HG03571 (cell line): ENCODE measurements around the gene RABAC1.
A peak's percentile ranks its signal among the peaks of the same experiment; 100 is the strongest.
"Not testable (repeated sequence)": the region's sequence is repeated elsewhere in the genome, so short reads cannot be mapped to it uniquely, and the experiment has no call there.

ENCODE experiments used
- ATAC-seq: cut with Tn5 transposase; IDR thresholded peaks from one replicate; pipeline ENCODE4 v1.9.1; 2021; ENCODE audit not compliant: unreplicated experiment

RABAC1 gene, protein sequence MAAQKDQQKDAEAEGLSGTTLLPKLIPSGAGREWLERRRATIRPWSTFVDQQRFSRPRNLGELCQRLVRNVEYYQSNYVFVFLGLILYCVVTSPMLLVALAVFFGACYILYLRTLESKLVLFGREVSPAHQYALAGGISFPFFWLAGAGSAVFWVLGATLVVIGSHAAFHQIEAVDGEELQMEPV

DNA sequence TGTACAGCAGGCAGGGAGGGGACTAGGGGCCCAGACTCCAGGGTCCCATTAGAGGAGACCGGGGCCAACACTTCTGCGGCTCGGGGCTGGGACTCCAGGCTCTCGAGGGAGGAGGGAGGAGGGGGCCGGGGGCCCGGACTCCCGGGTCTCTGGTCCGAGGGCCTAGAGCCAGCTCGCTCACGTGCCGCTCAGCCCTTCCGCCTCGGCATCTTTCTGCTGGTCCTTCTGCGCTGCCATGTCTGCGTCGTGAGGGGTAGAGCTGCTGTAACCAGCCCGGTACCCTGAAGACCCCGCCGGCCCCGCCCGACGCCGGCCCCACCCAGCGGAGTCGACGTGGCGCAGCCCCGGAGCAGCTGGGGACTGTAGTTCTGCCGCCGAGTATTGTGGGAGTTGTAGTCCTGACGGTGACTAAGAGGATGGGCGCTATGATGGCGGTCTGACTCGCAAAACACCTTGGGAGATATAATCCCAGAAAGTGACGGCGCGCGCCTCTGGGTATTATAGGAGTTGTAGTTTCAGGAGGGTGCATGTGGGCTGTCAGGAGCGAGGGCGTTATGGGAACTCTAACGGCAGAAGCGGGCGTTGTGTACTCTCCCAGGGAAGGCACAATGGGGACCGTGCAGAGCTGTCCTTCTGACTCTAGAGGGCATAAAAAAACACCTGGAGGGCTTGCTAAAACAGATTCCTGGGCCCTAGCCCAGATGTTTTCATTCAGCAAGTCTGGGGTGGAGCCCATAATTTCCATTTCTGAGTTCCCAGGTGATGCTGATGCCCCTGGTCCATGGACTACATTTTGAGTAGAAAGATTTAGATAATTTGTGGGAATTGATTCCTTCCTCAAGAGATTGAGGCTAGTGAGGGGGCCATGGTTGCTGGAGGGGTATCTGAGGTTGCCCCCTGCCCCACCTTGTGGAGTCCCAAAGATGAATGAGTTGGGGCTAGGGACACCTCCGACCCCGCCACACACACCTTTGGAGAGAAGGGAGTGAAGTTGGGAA is at the start of gene RABAC1:
TSS of gene RABAC1 (minus strand) at position 266 of the 998 bp plus-strand sequence. CDS start at position 237, 29 bp downstream.
- peak; percentile 84 for ATAC-seq

DNA sequence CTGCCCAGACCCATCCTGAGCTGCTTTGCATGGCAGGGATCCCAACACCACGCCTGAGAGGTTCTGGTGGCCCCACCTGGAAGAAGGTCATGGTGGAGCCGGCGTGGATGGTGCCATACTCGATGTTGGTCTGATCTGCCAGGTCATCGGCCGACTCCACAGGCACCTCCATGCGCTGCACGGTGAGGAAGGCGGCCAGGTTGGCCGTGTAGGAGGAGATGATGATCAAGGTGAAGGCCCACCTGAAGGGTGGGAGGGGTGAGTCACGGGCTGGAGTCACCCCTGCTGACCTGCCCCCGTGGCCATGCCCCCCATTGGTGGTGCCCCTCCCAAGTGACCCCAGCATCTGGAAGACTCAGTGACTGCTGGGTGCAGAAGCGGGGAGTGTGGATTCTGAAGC is 47.4 kb upstream of the RABAC1 start:
- no peak for ATAC-seq

- ATAC-seq, result no peak
Observed at GRCh38 chr19:42005504-42005903, 46.4 kb upstream of the RABAC1 start.

GRCh38 chr19:42003506-42004294 is 44.6 kb upstream of the RABAC1 start:
- ATAC-seq, result no peak

GRCh38 chr19:41999878-42000208 is 40.7 kb upstream of the RABAC1 start:
- no peak for ATAC-seq

GRCh38 chr19:41999071-41999877 is 40.2 kb upstream of the RABAC1 start:
- ATAC-seq, result no peak

- no peak for ATAC-seq
Observed at GRCh38 chr19:41998246-41999020, 39.3 kb upstream of the RABAC1 start.

GRCh38 chr19:41997851-41998229 is 38.7 kb upstream of the RABAC1 start:
- no peak for ATAC-seq

DNA sequence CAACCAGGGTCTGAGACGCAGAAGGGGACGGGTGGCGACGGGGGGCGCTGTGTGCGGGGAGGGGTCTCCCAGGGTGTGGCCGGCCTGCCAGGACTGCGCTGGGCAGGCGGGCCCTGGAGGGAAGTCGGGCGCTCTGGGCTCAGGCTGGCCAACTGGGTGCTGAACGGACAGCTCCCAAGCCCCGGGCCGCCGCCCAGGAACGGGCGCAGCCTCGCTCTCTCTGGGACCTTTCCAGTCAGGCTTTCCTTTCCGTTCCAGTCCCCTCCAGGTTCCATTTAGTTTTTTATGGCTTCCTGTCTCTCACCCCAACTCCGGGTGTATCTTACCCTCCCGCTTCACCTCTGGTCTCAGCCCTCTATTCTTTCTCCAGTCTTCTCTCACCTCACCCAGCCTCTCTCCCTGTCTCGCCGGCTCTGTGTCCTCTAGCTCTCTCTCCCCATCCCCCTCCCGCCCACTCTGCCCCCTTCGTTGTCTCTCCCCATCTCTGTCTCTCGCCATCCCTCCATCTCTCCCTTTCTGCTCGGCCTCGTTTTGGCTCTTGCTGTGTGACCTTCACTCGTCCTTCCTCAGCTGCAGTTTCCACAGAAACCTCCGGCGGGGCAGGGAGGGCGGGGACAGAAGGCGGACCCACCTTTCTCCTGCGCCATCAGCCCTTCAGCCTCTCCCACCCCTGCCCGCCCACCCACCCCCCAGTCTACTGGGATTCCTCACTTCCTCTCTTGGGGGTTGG is 38.2 kb upstream of the RABAC1 start:
- ATAC-seq, result no peak

DNA sequence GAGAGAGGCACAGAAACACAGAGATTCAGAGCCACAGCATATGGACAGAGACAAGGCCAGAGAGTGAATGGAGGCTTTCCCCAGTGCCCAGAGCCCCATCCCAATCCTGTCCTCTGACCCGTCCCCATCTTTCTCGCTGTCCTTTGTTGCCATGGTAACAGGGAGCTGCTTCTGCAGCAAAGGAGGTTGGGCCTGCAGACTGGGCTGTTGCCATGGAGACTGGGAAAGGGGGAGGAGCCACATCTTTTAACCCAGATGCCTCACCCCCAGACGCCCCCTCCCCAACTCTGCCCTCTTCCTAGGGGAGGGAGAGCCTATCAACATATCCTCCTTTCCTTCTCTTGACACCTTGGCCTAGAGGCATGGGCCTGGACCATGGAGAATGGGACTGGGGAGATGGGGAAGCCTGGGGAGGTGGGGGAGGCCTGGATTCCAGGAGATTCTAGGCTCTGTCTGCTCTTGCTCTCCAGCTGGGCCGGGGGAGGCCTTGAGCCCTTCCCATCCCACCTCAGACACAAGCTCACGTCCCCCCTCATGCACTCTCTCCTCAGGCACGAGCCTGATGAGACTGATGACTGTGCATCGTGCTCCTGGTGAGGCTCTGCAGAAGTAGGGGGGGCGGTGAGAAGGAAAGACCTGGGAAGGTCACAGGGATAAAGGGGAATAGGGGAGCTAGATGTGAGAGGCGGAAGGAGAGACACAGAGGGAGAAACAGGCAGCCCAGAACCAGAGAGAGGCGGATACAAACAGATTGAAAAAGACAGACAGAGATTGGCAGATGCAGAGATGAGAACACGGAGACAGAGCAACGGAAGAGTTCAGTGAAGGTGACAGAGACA is 37.1 kb upstream of the RABAC1 start:
- no peak for ATAC-seq

DNA sequence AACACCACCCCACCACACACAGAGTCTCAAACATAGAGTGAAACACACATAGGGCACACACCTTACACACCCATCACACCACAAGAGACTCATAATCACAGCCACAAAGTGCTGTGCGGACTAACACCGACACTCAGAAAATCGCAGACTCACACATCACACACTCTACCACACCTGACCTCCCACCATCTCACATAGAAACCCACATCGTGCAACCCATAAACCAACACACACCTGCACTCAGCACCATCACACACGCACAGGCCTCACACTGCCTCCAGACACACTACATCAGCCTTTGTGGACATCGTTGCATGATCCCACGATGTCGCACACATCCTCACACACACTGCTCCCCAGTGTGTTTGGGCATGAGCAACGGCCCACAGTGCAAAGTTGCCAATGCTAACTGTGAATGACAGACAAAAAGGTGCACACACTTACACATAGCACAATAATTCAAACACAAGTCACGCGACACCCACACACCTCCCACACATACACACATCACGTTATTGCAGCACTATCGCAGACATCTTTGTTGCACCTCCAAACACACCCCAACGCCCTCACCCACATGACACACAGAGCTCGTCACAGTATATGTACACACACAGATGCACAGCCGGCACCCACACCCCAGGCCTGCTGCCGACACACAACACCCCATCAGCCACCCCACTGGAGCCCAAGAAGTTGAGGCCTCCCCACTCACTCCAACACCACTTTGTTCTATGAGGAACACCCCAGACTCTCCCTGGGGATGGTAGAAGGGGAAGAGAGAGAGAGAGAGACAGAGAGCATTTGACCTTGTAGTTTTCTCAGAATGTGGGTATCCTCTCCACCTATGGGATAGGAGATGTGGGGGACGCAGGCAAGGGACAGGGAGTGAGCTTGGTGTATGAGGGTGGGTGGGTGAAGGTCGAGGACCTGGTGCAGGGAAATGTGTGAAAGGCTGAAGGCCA is 36.2 kb upstream of the RABAC1 start:
- no peak for ATAC-seq

DNA sequence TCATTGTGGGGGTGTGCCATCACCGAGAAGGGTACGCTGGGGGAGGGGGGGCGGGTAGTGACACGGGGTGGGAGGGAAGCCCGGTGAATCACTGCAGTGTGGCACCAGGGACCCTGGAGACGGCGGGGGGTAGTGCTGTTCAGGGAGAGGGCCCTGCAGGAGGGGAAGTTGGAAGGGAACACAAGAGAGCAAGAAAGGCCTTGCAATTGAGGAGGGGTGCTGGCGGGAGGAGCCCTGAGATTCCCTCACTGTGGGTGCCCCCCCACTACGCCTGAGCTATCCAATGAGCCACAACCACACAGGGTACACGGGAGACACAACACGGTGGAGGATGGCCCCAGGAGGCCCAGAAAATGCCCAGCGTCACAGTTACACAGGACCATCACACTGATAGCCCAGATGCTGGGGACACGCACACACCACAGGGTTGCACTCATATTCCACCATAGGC is 35.4 kb upstream of the RABAC1 start:
- no peak for ATAC-seq

GRCh38 chr19:41993612-41994483 is 34.7 kb upstream of the RABAC1 start, which contains the start of gene ATP1A3:
Gene ATP1A3, minus strand, starts transcription at chr19:41994230. Its CDS starts 154 bp downstream, at chr19:41994076.
- no peak for ATAC-seq

DNA sequence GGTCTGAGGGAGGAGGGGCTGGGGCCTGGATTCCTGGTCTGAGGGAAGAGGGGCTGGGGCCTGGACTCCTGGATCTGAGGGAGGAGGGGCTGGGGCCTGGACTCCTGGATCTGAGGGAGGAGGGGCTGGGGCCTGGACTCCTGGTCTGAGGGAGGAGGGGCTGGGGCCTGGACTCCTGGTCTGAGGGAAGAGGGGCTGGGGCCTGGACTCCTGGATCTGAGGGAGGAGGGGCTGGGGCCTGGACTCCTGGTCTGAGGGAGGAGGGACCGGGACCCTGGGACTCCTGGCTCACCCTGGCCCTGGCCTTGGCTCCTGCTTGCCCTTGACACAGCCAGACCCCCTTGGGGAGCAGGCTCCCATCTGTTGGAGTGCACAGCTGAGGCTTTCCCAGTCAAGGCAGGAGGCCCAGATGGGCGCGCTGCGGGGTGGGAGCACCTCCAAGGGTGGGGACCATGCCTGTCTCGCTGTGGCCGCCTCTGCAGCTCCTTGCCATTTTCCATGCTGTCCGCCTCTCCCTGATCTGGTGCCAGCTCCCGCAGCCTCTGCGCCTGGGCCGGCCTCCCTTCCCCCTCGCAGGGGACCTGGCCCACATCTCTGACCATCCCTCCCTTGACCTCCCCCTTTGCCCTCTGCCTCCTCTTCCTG is 32.9 kb upstream of the RABAC1 start:
- not testable (repeated sequence) for ATAC-seq

GRCh38 chr19:41991025-41991424 is 31.9 kb upstream of the RABAC1 start:
- ATAC-seq, result no peak

DNA sequence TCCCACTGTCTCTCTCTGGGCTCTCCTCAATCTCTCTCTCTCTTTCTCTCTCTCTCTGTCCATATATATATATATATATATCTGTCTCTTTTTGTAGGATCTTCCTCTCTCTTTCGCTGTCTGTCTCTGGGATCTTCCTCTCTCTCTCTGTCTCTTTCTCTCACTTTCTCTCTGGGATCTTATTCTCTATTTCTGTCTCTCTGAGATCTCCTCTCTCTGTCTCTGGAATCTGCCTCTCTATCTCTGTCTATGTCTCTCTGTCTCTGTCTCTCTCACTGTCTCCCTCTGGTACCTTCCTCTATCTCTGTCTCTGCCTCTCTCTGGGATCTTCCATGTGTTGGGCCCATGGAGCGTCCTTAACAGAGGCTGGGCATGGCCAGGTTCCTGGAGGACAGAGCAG is 31.5 kb upstream of the RABAC1 start:
- no peak for ATAC-seq
